Neural progenitor cell (in vitro differentiated cells): ENCODE data around the gene ANKDD1A. TPM values are rescaled to one million over a fixed set of nuclear protein-coding genes. Genes with fewer than 3 reads are reported as not detected.

Experiments
- DNase-seq: peaks from one replicate; pipeline ENCODE4 v3.0.0-alpha.2; 2016; ENCODE audit warnings: low spot score
- H2AFZ ChIP-seq: fragments of 200-600 bp; sonication (generic); replicated peaks from 2 replicates; pipeline ENCODE4 v1.6.1; 2016; ENCODE audit warnings: antibody characterized with exemption
- H3F3A ChIP-seq: fragments of 200-600 bp; sonication (generic); 2 replicates; pipeline ENCODE4 v1.6.1; 2016; ENCODE audit warnings: antibody characterized with exemption, low read depth
- H3K27ac ChIP-seq: fragments of 200-600 bp; sonication (generic); 2 replicates; pipeline ENCODE4 v1.5.1; 2016; ENCODE audit warnings: mild to moderate bottlenecking
- H3K27me3 ChIP-seq: fragments of 200-600 bp; sonication (generic); 2 replicates; pipeline ENCODE4 v1.6.1; 2016; ENCODE audit warnings: mild to moderate bottlenecking, moderate library complexity
- H3K36me3 ChIP-seq: fragments of 200-600 bp; sonication (generic); 2 replicates; pipeline ENCODE4 v1.5.1; 2016
- H3K4me1 ChIP-seq: fragments of 200-600 bp; sonication (generic); 2 replicates; pipeline ENCODE4 v1.6.1; 2016; ENCODE audit warnings: mixed run types
- H3K4me2 ChIP-seq: fragments of 200-600 bp; sonication (generic); 2 replicates; pipeline ENCODE4 v1.6.1; 2016
- H3K4me3 ChIP-seq: fragments of 200-600 bp; sonication (generic); 2 replicates; pipeline ENCODE4 v1.5.1; 2016
- H3K79me2 ChIP-seq: fragments of 200-600 bp; sonication (generic); 2 replicates; pipeline ENCODE4 v1.6.1; 2016; ENCODE audit warnings: low read depth
- H3K9ac ChIP-seq: fragments of 200-600 bp; sonication (generic); 2 replicates; pipeline ENCODE4 v1.6.1; 2016
- H3K9me3 ChIP-seq: fragments of 200-600 bp; sonication (generic); 2 replicates; pipeline ENCODE4 v1.5.1; 2016; ENCODE audit warnings: low read depth
- H4K20me1 ChIP-seq: fragments of 200-600 bp; sonication (generic); 2 replicates; pipeline ENCODE4 v1.6.1; 2016; ENCODE audit warnings: low read depth
- H3K27ac Mint-ChIP-seq: 3 replicates; pipeline ENCODE4 v1.8.0; 2021; ENCODE audit warnings: mixed read lengths
- H3K27me3 Mint-ChIP-seq: 2 replicates; pipeline ENCODE4 v1.8.0; 2022; ENCODE audit warnings: low read depth, mild to moderate bottlenecking, inconsistent platforms, moderate library complexity, mixed read lengths; ENCODE audit not compliant: insufficient read depth
- H3K36me3 Mint-ChIP-seq: 3 replicates; pipeline ENCODE4 v1.8.0; 2021; ENCODE audit warnings: mixed read lengths
- H3K4me1 Mint-ChIP-seq: 3 replicates; pipeline ENCODE4 v1.8.0; 2021; ENCODE audit warnings: mixed read lengths
- H3K4me3 Mint-ChIP-seq: 3 replicates; pipeline ENCODE4 v1.8.0; 2021; ENCODE audit warnings: mild to moderate bottlenecking, moderate library complexity, mixed read lengths
- H3K9me3 Mint-ChIP-seq: 3 replicates; pipeline ENCODE4 v1.8.0; 2020; ENCODE audit warnings: mixed read lengths
- EZH2 ChIP-seq: fragments of 200-600 bp; sonication (generic); IDR thresholded peaks from 2 replicates; pipeline ENCODE4 v1.6.1; 2017; ENCODE audit warnings: antibody characterized with exemption, mild to moderate bottlenecking, moderate library complexity
- EZH2phosphoT487 ChIP-seq: fragments of 200-600 bp; sonication (generic); IDR thresholded peaks from 2 replicates; pipeline ENCODE4 v1.6.1; 2017; ENCODE audit warnings: antibody characterized with exemption
- total RNA-seq: library from RNA; depleted of rRNA; stranded (reverse); fragments of >200 nt; gene quantifications from 2 replicates; pipeline ENCODE4 v1.2.3, GENCODE V29; 2015; ENCODE audit warnings: low replicate concordance
- TF ChIP-seq, protein P1 (sequence below): fragments of 200-600 bp; sonication (generic); IDR thresholded peaks from 2 replicates; pipeline ENCODE4 v1.5.1; 2017; ENCODE audit warnings: antibody characterized with exemption, mild to moderate bottlenecking

ANKDD1A gene
- total RNA-seq, 1 donor from 2014 or later = 6.1 TPM

DNA sequence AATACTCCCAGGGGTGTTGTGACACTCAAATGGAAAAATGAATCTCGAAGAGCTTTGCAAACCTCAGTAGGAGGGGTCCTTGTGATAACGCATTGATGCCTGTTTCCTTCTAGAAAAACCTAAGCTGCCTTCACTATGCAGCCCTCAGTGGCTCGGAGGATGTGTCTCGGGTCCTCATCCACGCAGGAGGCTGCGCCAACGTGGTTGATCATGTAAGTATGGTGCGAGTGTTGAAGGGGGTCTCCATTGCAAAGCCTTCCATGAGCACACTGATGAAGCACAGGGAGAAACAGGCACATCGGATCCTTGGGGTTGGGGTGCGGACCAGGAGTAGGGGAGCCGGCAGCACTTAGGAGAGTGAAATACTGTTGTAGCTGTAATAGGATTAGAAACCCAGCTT lies 22.3 kb downstream of the ANKDD1A start:
- H3K4me1 Mint-ChIP-seq = peaks cover 13% of the 10 kb centered on the region
- H3K36me3 ChIP-seq = no peaks in the 10 kb centered on the region
- H3K9me3 ChIP-seq = no peaks in the 10 kb centered on the region
- no peaks in the 10 kb centered on the region for H3K4me1 ChIP-seq
- H3K4me2 ChIP-seq = no peak overlapping the region
- H3F3A ChIP-seq = no peaks in the 10 kb centered on the region
- DNase-seq = no peak
- H3K9ac ChIP-seq = no peak overlapping the region
- no peak overlapping the region for H3K27ac ChIP-seq
- no peaks in the 10 kb centered on the region for H4K20me1 ChIP-seq
- no peak overlapping the region for H3K27ac Mint-ChIP-seq
- H2AFZ ChIP-seq = no peak overlapping the region
- H3K36me3 Mint-ChIP-seq = peaks cover 9% of the 10 kb centered on the region
- no peaks in the 10 kb centered on the region for H3K79me2 ChIP-seq
- no peak overlapping the region for H3K4me3 ChIP-seq
- TF ChIP-seq, protein P1, sequence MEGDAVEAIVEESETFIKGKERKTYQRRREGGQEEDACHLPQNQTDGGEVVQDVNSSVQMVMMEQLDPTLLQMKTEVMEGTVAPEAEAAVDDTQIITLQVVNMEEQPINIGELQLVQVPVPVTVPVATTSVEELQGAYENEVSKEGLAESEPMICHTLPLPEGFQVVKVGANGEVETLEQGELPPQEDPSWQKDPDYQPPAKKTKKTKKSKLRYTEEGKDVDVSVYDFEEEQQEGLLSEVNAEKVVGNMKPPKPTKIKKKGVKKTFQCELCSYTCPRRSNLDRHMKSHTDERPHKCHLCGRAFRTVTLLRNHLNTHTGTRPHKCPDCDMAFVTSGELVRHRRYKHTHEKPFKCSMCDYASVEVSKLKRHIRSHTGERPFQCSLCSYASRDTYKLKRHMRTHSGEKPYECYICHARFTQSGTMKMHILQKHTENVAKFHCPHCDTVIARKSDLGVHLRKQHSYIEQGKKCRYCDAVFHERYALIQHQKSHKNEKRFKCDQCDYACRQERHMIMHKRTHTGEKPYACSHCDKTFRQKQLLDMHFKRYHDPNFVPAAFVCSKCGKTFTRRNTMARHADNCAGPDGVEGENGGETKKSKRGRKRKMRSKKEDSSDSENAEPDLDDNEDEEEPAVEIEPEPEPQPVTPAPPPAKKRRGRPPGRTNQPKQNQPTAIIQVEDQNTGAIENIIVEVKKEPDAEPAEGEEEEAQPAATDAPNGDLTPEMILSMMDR = no peak
- TF ChIP-seq EZH2phosphoT487 (no peak), EZH2 (no peak)
- peak overlapping the region; percentile 54 for H3K4me3 Mint-ChIP-seq
- H3K27me3 ChIP-seq = no peaks in the 10 kb centered on the region
- peaks cover 10% of the 10 kb centered on the region for H3K27me3 Mint-ChIP-seq
- no peaks in the 10 kb centered on the region for H3K9me3 Mint-ChIP-seq

DNA sequence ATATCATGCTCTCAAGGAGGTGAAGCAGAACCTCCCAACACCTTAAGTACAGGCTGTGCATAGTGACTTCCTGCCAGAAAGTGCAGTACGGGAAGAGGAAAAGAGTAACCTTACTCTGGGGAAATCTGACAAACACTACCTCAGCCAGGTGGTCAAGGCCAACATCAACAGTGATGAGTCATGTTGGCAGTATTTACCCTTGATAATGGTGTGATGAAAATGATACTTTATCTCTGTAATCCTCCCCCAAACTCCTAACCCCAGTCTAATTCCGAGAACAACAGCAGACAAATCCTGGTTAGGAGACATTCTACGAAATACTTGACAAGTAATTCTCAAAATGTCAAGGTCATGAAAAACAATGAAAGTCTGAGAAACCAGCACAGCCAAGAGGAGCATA lies 26.5 kb downstream of the ANKDD1A start:
- no peak overlapping the region for H3K27ac ChIP-seq
- no peak for DNase-seq

DNA sequence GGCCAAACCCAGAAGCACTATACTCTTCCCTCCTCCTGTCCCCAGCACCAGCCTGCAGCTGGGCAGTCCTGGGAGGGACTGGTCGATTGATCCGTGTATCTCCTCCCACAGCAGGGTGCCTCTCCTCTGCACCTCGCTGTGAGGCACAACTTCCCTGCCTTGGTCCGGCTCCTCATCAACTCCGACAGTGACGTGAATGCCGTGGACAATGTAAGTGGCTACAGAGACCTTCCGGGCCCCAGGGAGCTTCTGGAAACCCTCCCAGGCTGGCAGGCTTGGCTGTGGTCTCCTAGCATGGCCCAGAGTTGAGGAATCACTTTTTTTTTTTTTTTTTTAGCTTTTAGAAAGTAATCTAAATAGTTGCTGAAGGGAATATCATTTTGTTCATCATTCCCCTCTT lies 30.7 kb downstream of the ANKDD1A start:
- no peaks in the 10 kb centered on the region for H4K20me1 ChIP-seq
- no peak overlapping the region for H3K4me3 Mint-ChIP-seq
- no peak overlapping the region for H3K27ac ChIP-seq
- no peaks in the 10 kb centered on the region for H3K9me3 ChIP-seq
- peak; percentile 8 for DNase-seq
- H3K36me3 ChIP-seq = no peaks in the 10 kb centered on the region
- H3K4me1 Mint-ChIP-seq = no peaks in the 10 kb centered on the region
- H3K27ac Mint-ChIP-seq = no peak overlapping the region
- H3K27me3 ChIP-seq = no peaks in the 10 kb centered on the region
- no peak overlapping the region for H3K4me2 ChIP-seq
- H3K79me2 ChIP-seq = no peaks in the 10 kb centered on the region
- no peak overlapping the region for H2AFZ ChIP-seq
- no peaks in the 10 kb centered on the region for H3K27me3 Mint-ChIP-seq
- peaks cover 5% of the 10 kb centered on the region for H3F3A ChIP-seq
- no peaks in the 10 kb centered on the region for H3K4me1 ChIP-seq
- no peak overlapping the region for H3K4me3 ChIP-seq
- H3K36me3 Mint-ChIP-seq = peaks cover 2% of the 10 kb centered on the region
- no peak overlapping the region for H3K9ac ChIP-seq
- H3K9me3 Mint-ChIP-seq = no peaks in the 10 kb centered on the region
- no peak for TF ChIP-seq EZH2phosphoT487

More for the DNA sequence above, 26.5 kb downstream of the ANKDD1A start:
- Histone ChIP-seq H3K9ac (no peak overlapping the region), H4K20me1 (no peaks in the 10 kb centered on the region), H3K4me1 (no peaks in the 10 kb centered on the region), H3K27me3 (no peaks in the 10 kb centered on the region), H3K79me2 (no peaks in the 10 kb centered on the region), H3K4me3 (no peak overlapping the region), H2AFZ (no peak overlapping the region), H3K4me2 (no peak overlapping the region), H3F3A (no peaks in the 10 kb centered on the region), H3K9me3 (no peaks in the 10 kb centered on the region), H3K36me3 (no peaks in the 10 kb centered on the region)
- Mint-ChIP-seq H3K9me3 (no peaks in the 10 kb centered on the region), H3K4me1 (no peaks in the 10 kb centered on the region), H3K27me3 (peaks cover 8% of the 10 kb centered on the region), H3K36me3 (peaks cover 8% of the 10 kb centered on the region), H3K27ac (no peak overlapping the region), H3K4me3 (no peak overlapping the region)
- no peak for TF ChIP-seq EZH2
- no peak for TF ChIP-seq EZH2phosphoT487
- TF ChIP-seq, protein P1 = no peak

DNA sequence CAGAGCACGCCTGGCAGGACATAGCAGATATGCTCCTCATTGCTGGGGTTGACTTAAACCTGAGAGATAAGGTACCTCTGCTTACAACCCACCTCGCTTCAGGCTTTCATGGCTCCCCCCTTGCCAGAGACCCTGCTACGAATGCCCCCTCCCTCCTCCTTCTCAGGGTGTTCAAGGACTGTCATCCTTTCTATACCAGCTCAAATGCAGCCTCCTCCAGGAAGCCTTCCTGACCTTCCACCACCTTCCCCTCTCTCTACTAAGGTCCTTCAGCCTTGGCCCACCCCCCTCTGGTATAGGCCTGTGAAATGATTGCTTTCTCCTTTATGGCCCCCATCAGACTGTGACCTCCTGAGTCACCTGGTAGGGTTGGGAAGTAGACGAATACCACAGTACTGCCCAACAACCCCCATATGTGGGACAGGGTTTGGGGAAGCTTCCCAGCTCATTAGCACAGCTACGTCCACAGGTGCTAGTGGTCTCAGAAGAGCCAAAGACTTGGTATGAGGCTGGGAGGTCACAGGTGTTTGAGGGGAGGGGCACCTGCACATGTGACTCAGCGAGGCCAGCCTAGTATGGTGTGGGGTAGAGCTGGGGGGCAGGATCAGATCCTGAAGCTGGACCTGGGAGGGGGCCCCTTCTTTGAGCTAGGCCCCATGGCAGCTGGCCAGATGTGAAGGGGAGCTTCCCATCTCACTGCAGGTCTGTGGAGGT lies 32.0 kb downstream of the ANKDD1A start:
- Histone ChIP-seq H2AFZ (no peak overlapping the region), H4K20me1 (no peaks in the 10 kb centered on the region), H3K79me2 (no peaks in the 10 kb centered on the region), H3K27ac (no peak overlapping the region), H3K9ac (no peak overlapping the region), H3K4me2 (no peak overlapping the region), H3K36me3 (no peaks in the 10 kb centered on the region), H3K9me3 (no peaks in the 10 kb centered on the region), H3F3A (peaks cover 5% of the 10 kb centered on the region), H3K27me3 (no peaks in the 10 kb centered on the region), H3K4me1 (no peaks in the 10 kb centered on the region), H3K4me3 (no peak overlapping the region)
- no peaks in the 10 kb centered on the region for H3K4me1 Mint-ChIP-seq
- no peak overlapping the region for H3K4me3 Mint-ChIP-seq
- no peaks in the 10 kb centered on the region for H3K9me3 Mint-ChIP-seq
- DNase-seq = no peak
- H3K27ac Mint-ChIP-seq = no peak overlapping the region
- peaks cover 2% of the 10 kb centered on the region for H3K36me3 Mint-ChIP-seq
- TF ChIP-seq EZH2 (no peak), EZH2phosphoT487 (no peak)
- TF ChIP-seq, protein P1 = no peak
- peaks cover 3% of the 10 kb centered on the region for H3K27me3 Mint-ChIP-seq
